NCI-H2081 (cell line): ENCODE measurements around the gene UMAD1.
A peak's percentile ranks its signal among the peaks of the same experiment; 100 is the strongest.

ENCODE experiments used
- DNase-seq, 2 experiments: peaks; one replicate each; lab custom pipeline; 2025; lab: John Stamatoyannopoulos, UW

The UMAD1 gene

DNA sequence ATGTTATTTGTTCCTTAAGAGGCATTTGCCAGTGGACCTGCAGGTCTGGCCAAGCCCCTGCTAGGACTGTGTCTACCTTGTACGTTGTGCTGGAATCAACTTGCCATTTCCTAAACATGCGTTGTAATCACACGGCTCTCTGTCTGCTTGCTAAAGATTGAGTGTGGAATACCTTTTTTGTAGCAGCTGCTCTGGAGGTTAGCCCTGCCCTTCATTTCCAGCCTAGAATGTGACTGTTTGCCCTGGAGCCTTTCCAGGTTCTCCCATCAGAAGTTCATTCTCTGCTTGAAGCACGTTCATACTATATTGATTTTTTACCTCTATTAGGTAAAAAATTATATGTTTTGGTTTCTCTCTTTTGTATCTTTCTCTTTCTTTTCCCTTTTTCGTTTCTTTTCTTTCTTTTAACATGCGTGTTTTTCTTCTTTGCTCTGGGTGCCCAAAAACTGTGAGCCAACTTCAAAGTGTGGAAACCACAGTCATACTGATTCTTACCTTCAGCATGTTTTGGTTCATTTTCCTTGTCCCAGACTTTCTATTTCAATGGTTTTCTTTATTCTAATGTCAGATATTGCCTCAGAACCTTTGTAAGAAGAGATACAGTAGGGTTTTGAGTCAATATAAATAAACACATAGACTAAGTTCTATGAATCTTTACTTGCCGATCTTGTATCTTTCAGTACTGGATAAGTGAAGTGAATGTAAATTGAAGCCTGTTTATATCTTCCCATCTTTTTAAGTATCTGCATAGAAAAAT lies 189.7 kb downstream of the UMAD1 start:
- peak; percentile 61 to 88 for DNase-seq

DNA sequence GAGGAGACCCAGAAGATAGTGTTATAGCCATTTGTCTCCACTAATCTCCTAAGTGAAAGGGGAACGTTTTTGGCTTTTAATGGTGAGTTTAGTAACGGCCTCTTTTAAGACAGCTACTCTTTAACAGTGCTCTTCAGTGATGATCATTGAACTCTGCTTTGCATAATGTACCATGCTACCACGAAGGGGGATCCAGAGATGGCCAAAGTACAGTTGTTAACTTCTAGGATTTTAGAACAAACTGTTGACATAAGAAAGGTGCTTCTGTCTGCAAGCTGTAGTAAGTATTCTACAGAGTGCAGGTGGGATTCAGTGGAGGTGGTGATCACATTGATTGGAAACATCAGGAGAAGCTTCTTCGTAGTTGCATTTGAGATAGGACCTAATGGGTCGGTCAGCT lies 192.0 kb downstream of the UMAD1 start:
- DNase-seq, result no peak

DNA sequence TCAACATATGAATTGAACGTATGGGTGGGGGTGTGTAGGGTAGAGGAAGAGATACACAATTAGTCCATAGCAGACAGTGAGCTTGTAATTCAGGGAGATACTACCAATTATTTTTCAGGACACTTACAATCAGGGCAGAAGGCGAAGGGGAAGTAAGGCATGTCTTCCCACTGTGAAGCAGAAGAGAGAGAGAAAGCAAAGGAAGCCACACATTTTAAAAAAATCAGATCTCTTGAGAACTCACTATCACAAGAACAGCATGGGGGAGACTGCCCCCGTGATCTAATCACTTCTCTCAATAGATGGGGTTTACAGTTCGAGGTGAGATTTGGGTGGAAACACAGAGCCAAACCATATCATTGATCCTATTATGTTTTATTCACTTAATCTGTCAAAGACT lies 194.2 kb downstream of the UMAD1 start:
- DNase-seq, result no peak

DNA sequence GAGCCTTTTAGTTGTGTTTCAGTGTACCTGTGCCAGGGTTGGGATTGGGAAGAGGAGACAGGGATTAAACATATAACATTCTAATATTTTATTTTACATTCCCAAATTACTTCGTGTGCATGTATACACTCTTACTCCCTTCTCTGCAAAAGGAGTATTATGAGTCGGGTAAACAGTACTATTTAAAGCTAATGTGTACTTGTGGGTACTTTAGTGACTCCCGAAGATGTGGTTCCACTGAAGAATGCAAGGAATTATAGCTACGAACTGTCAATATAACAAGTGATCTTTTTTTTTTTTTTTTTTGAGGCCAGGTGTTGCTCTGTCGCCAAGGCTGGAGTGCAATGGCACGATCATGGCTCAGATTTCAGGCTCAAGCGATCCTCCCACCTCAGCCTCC lies 200.5 kb downstream of the UMAD1 start:
- no peak for DNase-seq

DNA sequence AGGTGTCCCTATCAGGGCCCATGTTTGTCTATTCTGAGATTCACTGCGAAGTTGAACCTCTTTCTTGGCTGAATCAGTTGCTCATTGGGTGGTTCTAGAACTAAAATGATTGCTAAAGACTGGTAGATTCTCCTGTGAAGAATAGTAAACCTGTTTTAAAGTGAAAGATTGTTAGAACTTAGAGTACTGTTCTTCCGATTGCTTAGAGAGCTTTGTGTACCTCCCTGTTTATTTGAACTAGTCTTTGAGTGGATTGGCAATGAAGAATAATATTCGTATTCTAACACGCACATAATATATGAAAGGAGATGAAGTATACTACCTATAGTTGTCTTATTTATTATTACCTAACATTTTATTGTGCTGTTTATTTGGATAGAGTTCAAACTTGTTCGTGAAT lies 202.7 kb downstream of the UMAD1 start:
- no peak for DNase-seq

DNA sequence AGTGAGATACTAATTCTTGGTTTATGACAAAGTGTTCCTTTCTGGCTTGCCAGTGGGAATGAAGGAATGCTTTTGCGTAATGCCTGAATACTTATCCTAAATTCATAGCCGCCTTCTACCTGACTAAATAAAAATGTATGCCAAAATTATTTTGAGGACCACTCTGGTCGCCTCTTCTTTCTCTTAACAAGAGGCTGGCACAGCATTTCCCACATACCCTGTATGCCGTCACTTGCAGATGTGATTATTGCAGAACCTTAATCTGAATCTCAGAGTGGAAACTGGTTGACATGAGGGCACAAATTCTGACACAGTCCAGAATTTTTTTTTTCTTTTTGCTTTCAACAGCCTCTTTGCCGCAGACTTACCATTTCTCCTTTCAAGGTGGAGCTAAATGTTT lies 203.4 kb downstream of the UMAD1 start:
- DNase-seq, result no peak

DNA sequence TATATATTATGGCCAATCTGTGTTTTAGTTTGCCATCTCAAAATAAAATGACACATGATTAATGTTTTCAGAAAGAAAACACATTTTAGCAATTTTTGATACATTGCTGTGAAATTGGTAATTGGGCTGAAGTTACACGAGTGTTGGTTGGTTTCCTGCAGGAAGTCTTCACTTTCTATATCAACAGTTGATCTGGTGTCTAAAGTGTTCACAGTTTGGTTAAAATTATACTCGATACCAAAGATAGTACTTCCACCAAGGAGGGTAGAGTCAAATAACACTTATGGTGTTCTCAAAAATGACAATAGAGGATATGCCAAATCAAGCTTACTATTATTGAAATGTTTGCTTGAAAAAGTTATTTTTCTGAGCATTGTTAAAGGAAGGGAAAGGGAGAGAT lies 207.7 kb downstream of the UMAD1 start:
- DNase-seq, result no peak

DNA sequence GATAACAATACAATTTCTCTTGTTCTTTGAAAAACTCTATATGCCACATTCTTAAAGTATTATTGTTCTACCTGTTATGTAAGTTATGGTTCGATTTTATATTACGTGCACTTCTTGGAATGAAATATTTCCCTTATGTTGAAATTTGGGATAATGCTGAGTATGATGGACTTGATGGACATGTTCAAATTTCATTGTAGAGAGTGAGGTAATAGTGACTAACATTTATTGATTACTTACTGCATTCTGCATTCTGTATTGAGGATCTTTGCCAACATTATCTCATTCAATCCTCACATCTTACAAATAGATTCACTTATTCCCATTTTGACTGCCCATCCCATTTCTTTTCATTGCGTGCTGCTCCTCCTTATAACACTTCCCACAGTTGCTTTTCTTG lies 208.3 kb downstream of the UMAD1 start:
- no peak for DNase-seq

DNA sequence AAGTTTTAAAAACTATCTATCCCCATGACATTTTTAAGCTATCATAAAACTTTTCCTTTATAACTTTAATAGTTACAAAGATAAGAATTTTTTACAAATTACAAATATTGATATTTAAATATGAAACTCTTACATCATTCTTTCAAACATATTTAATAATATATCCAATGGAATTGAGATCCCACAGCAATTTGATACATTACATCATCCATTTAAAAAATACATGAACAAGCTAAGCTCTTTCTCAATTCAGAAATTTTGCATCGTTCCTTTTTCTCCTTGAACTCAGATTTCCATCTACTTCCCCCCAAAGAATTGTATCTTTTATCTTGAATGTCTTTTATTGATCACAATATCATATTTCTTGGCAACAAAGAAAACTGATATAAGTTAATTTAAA lies 209.6 kb downstream of the UMAD1 start:
- DNase-seq, result no peak

DNA sequence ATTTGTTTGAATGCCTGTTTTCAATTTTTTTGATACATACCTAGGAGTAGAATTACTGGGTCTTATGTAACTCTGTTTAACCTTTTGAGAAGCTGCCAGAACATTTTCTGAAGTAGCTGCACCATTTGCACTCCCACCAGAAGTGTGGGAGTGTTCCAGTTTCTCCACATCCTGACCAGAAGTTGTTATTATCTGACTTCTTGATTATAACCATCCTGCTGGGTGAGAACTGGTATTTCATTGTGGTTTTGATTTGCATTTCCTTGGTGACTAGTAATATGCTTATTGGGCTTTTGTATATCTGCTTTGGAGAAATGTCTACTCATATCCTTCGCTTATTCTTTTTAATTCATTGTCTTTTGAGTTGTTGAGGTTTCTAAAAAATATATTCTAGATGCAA lies 210.8 kb downstream of the UMAD1 start:
- DNase-seq, result no peak

DNA sequence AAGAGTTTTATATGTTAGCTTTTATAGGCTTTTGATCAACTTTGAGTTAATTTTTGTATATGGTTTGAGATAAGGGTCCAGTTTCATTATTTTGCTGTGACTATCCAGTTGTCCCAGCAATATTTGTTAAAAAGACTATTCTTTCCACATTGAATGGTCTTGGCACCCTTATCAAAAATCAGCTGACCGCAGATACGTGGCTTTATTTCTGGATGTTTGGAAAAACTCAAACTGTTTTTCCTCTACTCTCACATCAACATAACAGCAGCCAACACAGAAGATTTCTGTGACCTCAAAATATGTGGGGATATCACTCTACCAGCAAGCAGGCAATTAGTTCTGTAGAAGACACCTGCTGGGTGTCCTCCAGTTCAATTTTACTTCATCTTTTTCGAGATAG lies 211.4 kb downstream of the UMAD1 start:
- no peak for DNase-seq

DNA sequence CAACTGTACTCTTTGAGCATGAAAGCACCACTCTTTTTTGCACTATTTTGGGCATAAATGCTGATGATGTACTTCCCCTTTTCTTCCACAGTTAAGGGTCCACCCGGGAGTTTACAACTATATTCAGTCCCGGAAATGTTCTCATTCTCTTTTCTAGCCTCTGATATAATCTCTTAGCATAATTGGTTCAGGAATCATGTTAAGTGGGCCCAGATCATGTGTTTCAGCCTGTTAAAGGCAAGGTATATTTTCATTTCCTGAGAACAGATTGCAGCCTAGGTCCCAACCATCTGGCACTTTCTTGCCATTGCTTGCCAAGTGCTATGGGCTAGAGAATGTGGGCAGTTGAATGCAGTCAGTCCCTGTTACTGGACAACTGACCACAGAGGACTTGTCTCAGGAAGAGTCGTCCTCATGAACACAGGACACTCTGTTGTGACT lies 216.6 kb downstream of the UMAD1 start:
- DNase-seq, result no peak

DNA sequence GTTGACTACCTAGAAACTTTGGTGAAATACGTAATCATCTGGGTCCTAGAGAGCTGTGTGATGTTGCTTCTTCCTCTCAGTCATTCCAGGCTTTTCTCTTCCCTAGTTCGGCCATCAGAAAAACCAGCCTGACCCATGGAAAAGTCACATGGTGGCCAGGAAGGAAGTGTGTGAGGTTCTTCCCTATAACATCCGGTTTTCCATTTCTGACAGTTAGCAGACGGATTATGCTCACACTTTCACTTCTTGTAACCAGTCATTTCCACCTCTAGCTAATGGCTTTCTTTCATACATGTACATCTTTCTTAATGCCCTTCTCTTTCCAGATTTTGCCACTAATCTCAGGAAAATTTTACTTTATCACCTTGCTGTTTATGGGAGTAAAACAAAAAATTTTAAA lies 218.0 kb downstream of the UMAD1 start:
- no peak for DNase-seq

DNA sequence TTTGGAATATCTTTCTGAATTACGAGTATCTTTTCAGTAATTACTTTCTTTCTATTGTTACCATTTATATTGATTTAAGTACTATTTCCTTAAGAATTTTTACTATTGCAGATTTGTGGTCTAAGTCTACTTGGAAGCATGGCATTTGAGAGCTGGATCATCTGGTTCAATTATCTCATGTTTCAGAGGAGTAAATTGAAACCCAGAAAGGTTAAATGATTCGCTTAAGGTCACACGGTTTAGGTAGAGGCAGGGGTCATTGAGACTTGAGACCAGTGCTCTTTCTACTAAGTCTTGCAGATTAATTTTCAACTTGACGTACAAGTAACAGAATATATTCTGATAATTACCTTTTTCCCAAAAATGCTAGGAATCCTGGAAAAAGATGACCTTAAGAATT lies 218.9 kb downstream of the UMAD1 start:
- DNase-seq, result no peak

DNA sequence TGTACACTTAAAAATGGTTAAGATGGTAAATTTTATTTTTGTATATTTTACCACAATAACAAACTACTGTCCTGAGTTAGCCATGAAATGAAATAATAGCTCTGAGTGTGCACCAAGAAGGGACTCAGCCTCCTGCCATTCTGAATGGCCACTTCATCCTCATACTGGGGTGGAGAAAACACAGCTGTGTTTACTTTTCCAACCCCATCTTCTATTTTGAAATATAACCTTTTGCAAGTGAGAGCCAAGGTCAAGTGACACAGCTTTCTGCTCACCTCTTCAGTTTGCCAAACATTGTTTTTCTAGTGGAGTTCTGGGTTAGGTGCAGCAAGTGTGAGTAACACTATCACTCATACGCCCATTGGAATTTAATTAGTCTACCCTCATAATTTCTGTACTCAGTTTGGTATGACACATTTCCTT lies 220.7 kb downstream of the UMAD1 start:
- DNase-seq, result peak; percentile 14 to 68

DNA sequence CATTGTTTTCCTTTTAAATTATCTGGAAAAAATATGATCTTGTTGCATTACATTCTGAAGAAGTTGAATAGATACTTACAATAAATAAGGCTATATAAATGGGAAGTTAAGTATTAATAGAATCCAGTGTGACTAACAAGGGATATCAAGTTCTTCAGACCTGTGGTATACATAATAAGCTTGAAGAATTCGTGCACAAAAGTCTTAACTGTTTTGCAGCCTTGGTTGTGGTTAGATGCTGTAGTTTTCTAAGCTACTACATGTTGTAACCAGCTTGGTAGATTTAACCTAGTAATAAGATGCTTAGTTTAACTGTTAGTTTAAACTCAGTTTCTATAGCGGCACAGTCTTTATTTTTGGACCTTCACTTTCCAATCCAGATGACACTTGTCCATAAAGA lies 221.8 kb downstream of the UMAD1 start:
- DNase-seq, result no peak

DNA sequence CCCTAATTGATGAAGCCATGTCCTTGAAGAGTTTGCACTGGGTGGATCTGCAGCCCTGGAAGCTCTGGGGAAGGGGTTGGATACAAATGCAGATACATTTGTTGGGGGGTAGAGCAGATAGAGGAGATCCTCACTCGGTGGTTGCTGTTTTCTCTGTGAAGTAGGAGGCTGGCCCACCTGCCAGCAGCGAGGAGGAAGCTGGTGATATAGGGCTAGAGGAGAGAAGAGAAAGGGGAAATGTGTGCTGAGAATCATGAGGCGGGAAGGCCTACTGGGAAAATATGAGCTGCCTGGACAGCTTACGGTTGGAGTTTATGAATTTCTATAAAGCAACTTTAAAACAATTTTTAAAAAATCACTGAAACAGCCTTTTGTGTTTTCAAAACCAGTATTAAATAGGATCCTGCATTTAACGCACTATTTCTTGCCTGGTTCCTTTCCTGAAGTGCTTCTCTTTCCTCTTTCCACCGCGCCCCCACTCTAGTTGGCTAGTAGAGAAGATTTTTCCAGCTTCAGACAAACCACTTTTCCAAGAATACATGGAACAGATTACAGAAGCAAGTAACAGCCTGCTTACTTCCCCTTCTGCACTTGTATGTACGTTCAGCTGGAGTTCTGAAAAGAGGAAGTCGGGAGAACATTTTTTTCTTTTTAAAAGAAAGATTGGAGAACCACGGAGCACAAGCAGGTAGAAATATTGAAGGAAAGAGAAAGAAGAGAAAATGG lies 227.5 kb downstream of the UMAD1 start:
- no peak for DNase-seq

DNA sequence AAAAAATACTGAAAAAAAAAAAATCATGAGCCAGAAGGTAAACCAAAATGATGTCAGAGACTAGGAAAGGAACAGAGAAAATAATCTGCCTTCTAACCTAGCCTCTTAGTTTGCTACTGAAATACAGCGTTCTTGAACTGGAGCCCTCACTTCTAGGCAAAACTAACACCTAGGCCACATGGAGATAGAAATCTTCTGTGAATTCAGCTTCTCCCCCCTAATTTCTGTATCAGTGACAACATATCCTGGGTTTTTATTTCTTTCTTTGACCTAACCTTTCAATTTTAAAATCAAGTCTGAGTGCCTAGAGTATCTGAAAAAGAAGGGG lies 228.0 kb downstream of the UMAD1 start:
- no peak for DNase-seq

DNA sequence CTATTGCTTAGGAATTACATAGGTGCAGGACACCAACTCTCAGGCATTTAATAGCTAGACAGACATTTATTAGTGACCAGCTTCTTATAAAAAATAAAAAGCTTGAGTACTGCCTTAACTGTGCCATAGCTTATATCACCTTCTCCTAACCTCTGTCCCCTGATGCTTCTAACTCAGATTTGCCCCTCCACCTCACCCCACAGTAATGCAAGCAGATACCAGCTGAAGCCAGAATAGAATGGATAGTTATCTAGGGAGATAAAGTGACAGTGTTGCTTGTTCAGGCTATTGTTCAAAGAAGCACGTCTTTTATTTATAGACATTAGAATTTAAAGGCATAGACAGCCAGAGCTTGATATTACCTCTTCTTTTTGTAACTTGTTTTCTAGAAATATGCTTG lies 228.5 kb downstream of the UMAD1 start:
- no peak for DNase-seq

DNA sequence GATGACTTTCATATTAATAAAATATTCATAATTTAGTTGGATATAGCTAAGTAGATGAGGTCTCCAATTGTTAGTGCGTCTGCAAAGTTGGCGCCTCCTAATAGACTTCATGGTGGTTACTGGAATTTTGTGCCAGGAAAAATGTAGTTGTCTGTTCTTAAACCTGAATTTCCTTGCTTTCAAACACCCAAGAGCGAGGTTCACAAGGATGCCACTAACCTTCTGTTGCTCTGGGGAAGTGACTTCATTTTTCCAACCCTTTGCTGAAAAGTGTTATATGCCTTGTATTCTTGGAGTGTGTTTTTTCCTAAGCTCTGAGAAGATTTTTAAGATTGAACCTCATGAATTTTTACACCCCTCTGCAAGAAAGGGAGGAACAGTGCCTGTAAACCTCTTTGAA lies 229.1 kb downstream of the UMAD1 start:
- DNase-seq, result no peak

DNA sequence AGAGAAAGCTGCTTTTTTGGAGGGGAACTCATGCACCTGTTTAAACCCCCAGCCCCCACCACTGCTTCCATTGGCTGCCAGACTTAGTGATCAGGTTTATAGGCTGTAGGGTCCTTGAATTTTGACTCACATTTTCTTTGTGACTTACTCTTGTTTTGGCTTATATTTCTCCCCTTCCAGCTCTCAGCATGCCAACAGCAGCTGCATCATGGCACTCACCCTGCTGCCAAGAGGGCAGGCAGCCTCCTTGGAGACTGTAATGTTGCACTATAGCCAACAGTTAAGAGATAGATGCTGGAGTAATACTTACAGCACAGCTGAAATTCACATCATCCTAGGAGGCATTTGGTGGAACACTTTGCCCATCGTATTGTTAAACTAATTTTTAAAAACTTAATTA lies 230.0 kb downstream of the UMAD1 start:
- DNase-seq, result no peak

DNA sequence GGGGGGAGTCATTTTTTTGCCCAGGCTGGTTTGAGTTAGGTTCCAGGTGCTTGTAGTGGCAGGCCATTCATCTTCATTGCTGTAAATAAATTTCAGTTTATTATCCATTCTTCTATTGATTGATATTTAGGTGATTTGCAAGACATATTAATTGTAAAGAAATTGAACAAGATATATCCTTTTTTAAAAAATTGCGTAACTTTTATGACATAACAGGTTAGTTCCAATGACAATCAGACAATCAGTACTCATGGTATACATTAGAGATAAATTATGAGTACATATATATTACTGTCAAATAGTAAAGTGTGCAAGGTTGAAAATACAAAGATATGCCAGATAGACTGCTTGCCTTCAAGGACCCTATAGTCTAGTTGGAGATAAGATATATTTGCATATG lies 235.9 kb downstream of the UMAD1 start:
- DNase-seq, result no peak

DNA sequence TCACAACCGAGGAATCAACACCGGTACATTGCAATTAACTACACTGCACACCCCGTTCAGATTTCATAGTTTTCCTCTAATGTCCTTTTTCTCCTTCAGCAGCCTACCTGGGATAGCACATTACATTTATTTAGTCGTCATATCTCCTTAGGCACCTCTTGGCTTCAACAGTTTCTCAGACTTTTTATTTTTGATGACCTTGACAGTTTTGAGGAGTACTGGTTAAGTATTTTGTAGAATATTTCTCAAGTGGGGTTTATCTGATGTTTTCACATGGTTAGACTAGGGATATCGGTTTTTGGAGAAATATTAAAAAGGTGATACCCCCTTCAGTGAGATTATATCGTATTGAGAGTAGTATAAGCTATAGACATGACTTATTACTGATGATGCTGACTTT lies 241.0 kb downstream of the UMAD1 start:
- DNase-seq, result no peak

DNA sequence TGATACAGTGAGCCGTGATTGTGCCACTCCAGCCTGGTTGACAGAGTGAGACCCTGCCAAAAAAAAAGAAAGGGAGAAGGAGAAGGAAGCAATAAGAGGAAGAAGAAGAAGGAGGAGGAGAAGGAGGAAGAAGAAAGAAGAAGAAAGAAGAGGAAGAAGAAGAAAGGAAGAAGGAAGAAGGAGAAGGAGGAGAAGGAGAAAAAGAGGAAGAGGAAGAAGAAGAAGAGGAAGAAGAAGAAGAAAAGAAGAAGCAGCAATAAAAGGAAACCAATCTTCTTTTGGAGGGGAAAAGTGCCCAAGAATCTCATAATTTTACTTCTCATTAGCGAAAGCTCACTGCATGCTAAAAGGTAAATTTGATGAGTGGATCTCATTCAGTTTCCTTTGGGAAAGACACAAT lies 242.3 kb downstream of the UMAD1 start:
- no peak for DNase-seq
